GM18508 (cell line): ENCODE results near the gene ASXL3.

Experiments
- ATAC-seq: cut with Tn5 transposase; IDR thresholded peaks from one replicate; pipeline ENCODE4 v1.9.1; 2021; ENCODE audit warnings: moderate number of reproducible peaks; ENCODE audit not compliant: insufficient read depth, unreplicated experiment

The ASXL3 gene

DNA sequence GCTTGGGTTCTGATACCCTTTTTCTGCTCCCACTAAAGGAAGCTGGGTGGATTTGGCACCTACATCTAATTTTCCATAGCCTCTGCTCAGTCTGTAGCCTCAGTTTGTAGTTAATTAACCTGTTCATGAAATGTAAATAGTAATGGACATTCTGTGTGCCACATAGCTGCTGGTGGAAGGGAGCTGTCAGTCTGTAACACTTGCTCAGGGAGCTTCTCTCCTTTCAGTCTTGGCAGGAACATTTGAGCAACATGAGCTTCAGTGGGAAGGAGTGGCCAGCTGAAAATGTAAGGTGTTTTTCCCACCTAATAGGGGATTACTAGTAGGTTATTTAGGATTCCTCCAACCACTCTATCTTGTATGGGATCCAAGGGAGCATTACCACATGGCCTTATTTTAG, 203.4 kb downstream of the ASXL3 start:
- no peak for ATAC-seq
